Measurements from ENCODE around the gene PRTN3.

- TF ChIP-seq EP300 (IDR thresholded peaks at IDR 0.05) (no peak), CTCF (IDR thresholded peaks at IDR 0.05) (no peak)
Observed at GRCh38 chr19:855142-855541, 14.3 kb downstream of the PRTN3 start.

All from suprapubic skin (tissue), 3 donors.